Spinal cord (tissue), 10 donors: ENCODE results near the gene DNASE1L2. TPM values are rescaled to one million over a fixed set of nuclear protein-coding genes. Genes with fewer than 3 reads are reported as not detected.

Source experiments
- DNase-seq, 6 donors: peaks; one replicate each; pipeline versions ENCODE4 v3.0.0 to v3.0.0-alpha.2; 2013 to 2015; ENCODE audit warnings: low spot score in 6 of 6, low read depth in 4 of 6
- H3K27ac ChIP-seq: one replicate; pipeline ENCODE4 v1.5.1; 2013; ENCODE audit warnings: low read depth, low read length, control low read depth
- H3K27me3 ChIP-seq: one replicate; pipeline ENCODE4 v1.6.1; 2013; ENCODE audit warnings: low read length; ENCODE audit not compliant: control insufficient read depth, insufficient read depth
- H3K36me3 ChIP-seq: one replicate; pipeline ENCODE4 v1.6.1; 2013; ENCODE audit warnings: low read length; ENCODE audit not compliant: control insufficient read depth, insufficient read depth
- H3K4me1 ChIP-seq: one replicate; pipeline ENCODE4 v1.6.1; 2013; ENCODE audit warnings: low read length; ENCODE audit not compliant: control insufficient read depth, insufficient read depth
- H3K4me3 ChIP-seq: one replicate; pipeline ENCODE4 v1.5.1; 2013; ENCODE audit warnings: low read depth, low read length, control low read depth
- H3K9me3 ChIP-seq: one replicate; pipeline ENCODE4 v1.6.1; 2013; ENCODE audit warnings: low read length; ENCODE audit not compliant: control insufficient read depth, insufficient read depth
- WGBS: methylation state at CpG from one replicate; pipeline ENCODE4 v1.1.5; 2013; ENCODE audit warnings: missing lambda C conversion rate; ENCODE audit not compliant: insufficient coverage; 5-methylcytosine and 5-hydroxymethylcytosine counted together
- polyA plus RNA-seq, 2 donors: library from polyadenylated mRNA; unstranded; fragments of 120-200 nt; gene quantifications; one replicate each; pipeline ENCODE4 v1.2.1, GENCODE V29; 2013; ENCODE audit not compliant: insufficient read length in 2 of 2
- small RNA-seq: library from RNA; depleted of rRNA; stranded (forward); fragments of <200 nt; gene quantifications from one replicate; pipeline ENCODE3, GENCODE V24; 2014; ENCODE audit warnings: low replicate concordance
- total RNA-seq, 2 donors: library from RNA; depleted of rRNA in 1 of 2; stranded (reverse); fragments of 120-200 nt in 1 of 2; fragments of >200 nt in 1 of 2; gene quantifications; one replicate each; pipeline versions ENCODE4 v1.2.3 to v1.2.4, GENCODE V29; 2013 to 2014
- donor health status: healthy.

DNASE1L2 gene
- total and polyA plus RNA-seq, 4 donors: 1.9 to 6.1 (median 3.9) TPM

- H3K36me3 ChIP-seq: peaks cover 100% of the 10 kb centered on the region
- no peaks in the 10 kb centered on the region for H3K27me3 ChIP-seq
- DNase-seq: no peak
- no peaks in the 10 kb centered on the region for H3K9me3 ChIP-seq
- H3K4me1 ChIP-seq: no peaks in the 10 kb centered on the region
- H3K27ac ChIP-seq: no peak overlapping the region
- no peak overlapping the region for H3K4me3 ChIP-seq
- WGBS: 81% methylated on average over 21 of the region's 26 CpGs
These were observed 46.8 kb downstream of the DNASE1L2 start for GRCh38 chr16:2282866-2283555.

GRCh38 chr16:2284001-2284770 lies 47.9 kb downstream of the DNASE1L2 start:
- Histone ChIP-seq H3K4me3 (no peak overlapping the region), H3K9me3 (no peaks in the 10 kb centered on the region), H3K27ac (no peak overlapping the region), H3K4me1 (no peaks in the 10 kb centered on the region), H3K27me3 (no peaks in the 10 kb centered on the region), H3K36me3 (peaks cover 100% of the 10 kb centered on the region)
- WGBS: 90% methylated on average over 34 of the region's 37 CpGs
- no peak for DNase-seq

GRCh38 chr16:2284797-2285576 lies 48.7 kb downstream of the DNASE1L2 start:
- Histone ChIP-seq H3K27ac (no peak overlapping the region), H3K27me3 (no peaks in the 10 kb centered on the region), H3K9me3 (no peaks in the 10 kb centered on the region), H3K36me3 (peaks cover 100% of the 10 kb centered on the region), H3K4me3 (no peak overlapping the region), H3K4me1 (no peaks in the 10 kb centered on the region)
- WGBS: 88% methylated on average over 35 of the region's 35 CpGs
- DNase-seq: no peak

GRCh38 chr16:2285731-2286191 lies 49.5 kb downstream of the DNASE1L2 start:
- Histone ChIP-seq H3K27me3 (no peaks in the 10 kb centered on the region), H3K4me1 (no peaks in the 10 kb centered on the region), H3K36me3 (peaks cover 100% of the 10 kb centered on the region), H3K9me3 (no peaks in the 10 kb centered on the region), H3K4me3 (no peak overlapping the region), H3K27ac (no peak overlapping the region)
- whole genome bisulfite sequencing: 83% methylated on average over 11 of the region's 13 CpGs
- DNase-seq: no peak

- Histone ChIP-seq H3K4me3 (no peak overlapping the region), H3K9me3 (no peaks in the 10 kb centered on the region), H3K27me3 (no peaks in the 10 kb centered on the region), H3K36me3 (peaks cover 98% of the 10 kb centered on the region), H3K4me1 (no peaks in the 10 kb centered on the region), H3K27ac (no peak overlapping the region)
- WGBS: 90% methylated on average over 17 of the region's 17 CpGs
- no peak for DNase-seq
These were observed 50.3 kb downstream of the DNASE1L2 start for GRCh38 chr16:2286550-2286949.

GRCh38 chr16:2287916-2288547 lies 51.8 kb downstream of the DNASE1L2 start:
- Histone ChIP-seq H3K4me3 (no peak overlapping the region), H3K27ac (no peak overlapping the region), H3K36me3 (peaks cover 98% of the 10 kb centered on the region), H3K27me3 (no peaks in the 10 kb centered on the region), H3K4me1 (no peaks in the 10 kb centered on the region), H3K9me3 (no peaks in the 10 kb centered on the region)
- WGBS: 82% methylated on average over 32 of the region's 35 CpGs
- no peak for DNase-seq

Small RNAs within 50 kb of the gene (small RNA-seq; reads per million reads assigned to genes)
- gene MIR3677 (not detected), gene MIR4717 (not detected)

Other genes starting within 250 kb of the DNASE1L2 start
- 10 to 100 TPM; 20.1 to 71.0 TPM for gene SYNGR3, start 246.5 kb upstream of the DNASE1L2 start, total RNA-seq
- gene SYNGR3, start 246.5 kb upstream of the DNASE1L2 start, polyA plus RNA-seq: 100 to 1,000 TPM; 109 to 111 TPM
- 1 to 10 TPM; 5.4 to 8.2 TPM for gene ZNF598, start 226.6 kb upstream of the DNASE1L2 start, total RNA-seq
- 10 to 100 TPM; 28.8 to 31.7 TPM for gene ZNF598, start 226.6 kb upstream of the DNASE1L2 start, polyA plus RNA-seq
- gene NPW, start 216.7 kb upstream of the DNASE1L2 start, total RNA-seq: 1 to 10 TPM in 1 of 2 donors, under 1 TPM in 1; 0.20 to 2.3 TPM
- gene NPW, start 216.7 kb upstream of the DNASE1L2 start, polyA plus RNA-seq: 1 to 10 TPM in 1 of 2 donors, under 1 TPM in 1; 0.49 to 4.9 TPM
- 10 to 100 TPM; 25.6 to 52.0 TPM for gene NHERF2, start 209.5 kb upstream of the DNASE1L2 start, total RNA-seq
- 10 to 100 TPM; 83.5 to 95.7 TPM for gene NHERF2, start 209.5 kb upstream of the DNASE1L2 start, polyA plus RNA-seq
- 10 to 100 TPM; 19.7 to 42.1 TPM for gene NTHL1, start 188.6 kb upstream of the DNASE1L2 start, total RNA-seq
- gene NTHL1, start 188.6 kb upstream of the DNASE1L2 start, polyA plus RNA-seq: 10 to 100 TPM; 34.3 to 40.1 TPM
- gene TSC2, start 188.5 kb upstream of the DNASE1L2 start, total RNA-seq: 10 to 100 TPM; 39.6 to 65.8 TPM
- gene TSC2, start 188.5 kb upstream of the DNASE1L2 start, polyA plus RNA-seq: 100 to 1,000 TPM; 168 to 231 TPM
- gene PKD1, start 100.5 kb upstream of the DNASE1L2 start, total RNA-seq: 10 to 100 TPM; 68.1 to 86.2 TPM
- gene PKD1, start 100.5 kb upstream of the DNASE1L2 start, polyA plus RNA-seq: 100 to 1,000 TPM; 201 to 289 TPM
- 1 to 10 TPM; 6.6 to 8.2 TPM for gene RAB26, start 87.8 kb upstream of the DNASE1L2 start, total RNA-seq
- gene RAB26, start 87.8 kb upstream of the DNASE1L2 start, polyA plus RNA-seq: 10 to 100 TPM; 26.8 to 29.8 TPM
- 10 to 100 TPM; 20.4 to 43.1 TPM for gene TRAF7, start 80.7 kb upstream of the DNASE1L2 start, total RNA-seq
- gene TRAF7, start 80.7 kb upstream of the DNASE1L2 start, polyA plus RNA-seq: 10 to 100 TPM; 59.7 to 62.6 TPM
- 10 to 100 TPM; 10.4 to 29.4 TPM for gene CASKIN1, start 39.8 kb upstream of the DNASE1L2 start, total RNA-seq
- gene CASKIN1, start 39.8 kb upstream of the DNASE1L2 start, polyA plus RNA-seq: 10 to 100 TPM; 83.0 to 86.2 TPM
- gene MLST8, start 31.0 kb upstream of the DNASE1L2 start, total RNA-seq: 10 to 100 TPM; 10.6 to 29.2 TPM
- gene MLST8, start 31.0 kb upstream of the DNASE1L2 start, polyA plus RNA-seq: 10 to 100 TPM; 76.6 to 80.9 TPM
- 10 to 100 TPM in 1 of 2 donors, 1 to 10 TPM in 1; 5.2 to 13.3 TPM for gene BRICD5, start 25.6 kb upstream of the DNASE1L2 start, total RNA-seq
- 10 to 100 TPM; 21.7 to 30.5 TPM for gene BRICD5, start 25.6 kb upstream of the DNASE1L2 start, polyA plus RNA-seq
- 10 to 100 TPM; 15.9 to 16.9 TPM for gene PGP, start 21.6 kb upstream of the DNASE1L2 start, total RNA-seq
- gene PGP, start 21.6 kb upstream of the DNASE1L2 start, polyA plus RNA-seq: 10 to 100 TPM; 26.7 to 35.7 TPM
- 10 to 100 TPM; 18.0 to 29.2 TPM for gene E4F1, start 12.9 kb upstream of the DNASE1L2 start, total RNA-seq
- 10 to 100 TPM; 29.7 to 31.9 TPM for gene E4F1, start 12.9 kb upstream of the DNASE1L2 start, polyA plus RNA-seq
- gene ECI1, start 15.1 kb downstream of the DNASE1L2 start, total RNA-seq: 10 to 100 TPM; 18.8 to 52.6 TPM
- 10 to 100 TPM; 55.3 to 58.9 TPM for gene ECI1, start 15.1 kb downstream of the DNASE1L2 start, polyA plus RNA-seq
- 100 to 1,000 TPM in 1 of 2 donors, 10 to 100 TPM in 1; 72.7 to 109 TPM for gene RNPS1, start 31.7 kb downstream of the DNASE1L2 start, total RNA-seq
- 100 to 1,000 TPM; 265 to 285 TPM for gene RNPS1, start 31.7 kb downstream of the DNASE1L2 start, polyA plus RNA-seq
- gene ABCA3, start 104.3 kb downstream of the DNASE1L2 start, total RNA-seq: 10 to 100 TPM; 34.3 to 61.0 TPM
- gene ABCA3, start 104.3 kb downstream of the DNASE1L2 start, polyA plus RNA-seq: 10 to 100 TPM; 87.9 to 88.5 TPM
- 1 to 10 TPM; 7.6 to 8.9 TPM for gene CCNF, start 193.0 kb downstream of the DNASE1L2 start, total RNA-seq
- gene CCNF, start 193.0 kb downstream of the DNASE1L2 start, polyA plus RNA-seq: 10 to 100 TPM; 10.4 to 11.6 TPM
- 1 to 10 TPM; 4.4 to 8.0 TPM for gene TEDC2, start 223.7 kb downstream of the DNASE1L2 start, total RNA-seq
- 10 to 100 TPM; 12.0 to 12.1 TPM for gene TEDC2, start 223.7 kb downstream of the DNASE1L2 start, polyA plus RNA-seq
- 1 to 10 TPM; 1.6 to 3.0 TPM for gene NTN3, start 234.9 kb downstream of the DNASE1L2 start, total RNA-seq
- gene NTN3, start 234.9 kb downstream of the DNASE1L2 start, polyA plus RNA-seq: 1 to 10 TPM; 3.0 to 3.9 TPM
- 10 to 100 TPM; 22.2 to 22.8 TPM for gene TBC1D24, start 238.7 kb downstream of the DNASE1L2 start, total RNA-seq
- gene TBC1D24, start 238.7 kb downstream of the DNASE1L2 start, polyA plus RNA-seq: 10 to 100 TPM; 48.1 to 64.2 TPM